T47D (cell line): ENCODE results near the gene UGT1A1.

Experiments used
- DNase-seq, 2 experiments: peaks; one replicate each; pipeline versions ENCODE4 v3.0.0 to v3.0.0-alpha.2; 2011 to 2012; ENCODE audit warnings: low read depth in 1 of 2, low spot score in 1 of 2
- JUND ChIP-seq: IDR thresholded peaks from 2 replicates; pipeline ENCODE4 v1.6.1; 2012; ENCODE audit warnings: low read depth
- in situ Hi-C: cut with HindIII; loops from 2 replicates; pipeline ENCODE4 v1.10.0; 2016; ENCODE audit warnings: low sequenced_read_pairs, low pct_unique_long_range_greater_than_20kb

Gene UGT1A1

DNA sequence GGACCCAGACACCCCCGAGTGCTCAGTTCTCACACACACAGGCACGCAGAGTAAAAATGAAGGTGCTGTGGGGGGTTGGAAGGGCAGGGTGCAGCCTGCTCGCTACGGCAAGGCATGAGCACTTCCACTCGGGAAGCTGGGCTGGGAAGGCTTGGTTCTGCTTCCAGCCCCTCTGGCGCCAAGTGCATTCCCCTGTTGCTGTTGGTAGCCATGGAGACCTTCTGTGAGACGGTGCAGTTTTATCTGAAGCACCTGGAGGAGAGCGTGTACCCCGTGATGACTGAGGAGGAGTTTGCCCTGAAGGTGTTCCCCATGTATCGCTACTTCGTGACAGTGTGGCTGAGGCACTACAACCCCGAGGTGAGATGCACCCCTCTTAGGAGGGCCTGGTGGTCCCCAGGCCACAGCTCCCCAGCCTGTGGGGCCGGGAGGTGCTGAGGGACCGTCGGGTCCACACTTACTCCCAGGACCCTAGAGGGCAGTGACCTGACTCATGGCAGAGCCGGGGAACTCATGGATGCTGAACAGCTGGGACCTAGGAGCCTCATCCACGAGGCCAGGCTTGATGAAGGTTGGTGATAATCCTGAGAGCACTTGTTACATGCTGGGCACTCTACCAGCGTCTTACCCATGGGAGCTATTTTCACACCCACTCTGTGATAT is 33.5 kb downstream of the UGT1A1 start:
- DNase-seq: no peak
- in situ Hi-C loops: no loop called here
- no peak for TF ChIP-seq JUND

DNA sequence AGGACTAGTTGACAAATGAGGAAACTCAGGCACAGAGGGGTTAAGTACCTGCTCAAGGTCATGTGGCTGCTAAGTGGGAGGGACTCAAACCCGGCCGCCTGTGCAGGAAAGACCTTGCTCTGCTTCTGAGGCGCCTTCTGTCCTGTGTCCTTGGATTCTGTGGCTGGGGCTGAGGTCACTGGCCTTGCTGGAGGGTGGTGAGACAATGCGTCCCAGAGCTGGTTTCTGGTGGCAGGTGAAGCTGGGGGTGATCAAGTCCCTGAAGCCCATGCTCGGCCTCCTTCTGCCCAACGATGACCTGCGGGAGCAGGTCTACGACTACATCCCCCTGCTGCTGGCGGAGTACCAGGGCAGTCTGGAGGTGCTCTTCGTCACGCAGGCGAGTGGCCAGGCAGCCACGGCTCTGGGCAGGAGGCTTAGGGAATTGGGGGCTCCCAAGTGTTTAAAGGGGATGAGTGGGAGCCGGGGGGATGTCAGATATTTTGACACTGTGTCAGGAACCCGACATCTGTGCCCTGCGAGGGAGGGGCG is 34.1 kb downstream of the UGT1A1 start:
- DNase-seq: no peak
- in situ Hi-C loops: no loop called here

DNA sequence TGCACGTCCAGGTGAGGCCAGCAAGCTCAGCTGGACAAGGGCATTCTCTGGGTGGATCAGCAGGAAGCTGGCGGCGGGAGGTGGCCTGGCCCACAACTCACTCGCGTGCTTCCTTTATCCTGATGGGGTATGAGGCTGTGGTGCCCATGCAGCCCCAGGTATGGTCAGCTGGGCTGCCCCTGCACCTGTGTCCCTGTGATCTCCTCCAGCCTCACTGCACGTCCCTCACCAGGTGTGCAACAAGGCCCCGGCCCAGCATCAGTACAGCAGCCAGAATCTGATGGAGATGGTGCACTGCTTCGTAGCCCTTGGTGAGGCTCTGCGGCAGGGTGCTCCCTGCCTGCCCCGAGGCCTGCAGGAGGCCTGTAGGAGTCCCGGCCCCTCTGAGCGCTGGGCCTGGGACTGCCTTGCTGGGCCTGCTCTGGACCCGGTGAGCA is 35.7 kb downstream of the UGT1A1 start:
- TF ChIP-seq JUND: no peak
- in situ Hi-C loops: no loop called here

More for the DNA sequence above, 34.1 kb downstream of the UGT1A1 start:
- TF ChIP-seq JUND: no peak

DNA sequence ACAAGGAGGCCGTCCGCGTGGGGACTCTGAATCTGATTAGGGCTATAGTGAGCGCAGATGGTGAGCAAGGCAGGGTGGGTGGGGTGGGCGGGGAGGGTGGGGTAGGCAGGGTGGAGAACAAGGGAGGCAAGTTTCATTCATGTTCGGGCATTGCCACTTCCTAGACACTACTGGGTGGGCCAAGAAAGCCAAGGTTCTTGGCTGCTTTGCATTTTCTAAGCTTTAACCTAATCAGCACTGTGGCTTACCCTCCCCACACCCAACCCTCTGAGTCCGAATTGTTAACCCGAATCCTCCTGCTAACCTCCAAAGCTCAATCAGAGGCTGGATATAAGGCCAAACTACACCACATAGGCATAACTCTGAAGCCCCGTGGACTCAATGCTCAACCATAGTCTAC is 36.2 kb downstream of the UGT1A1 start:
- no peak for DNase-seq
- TF ChIP-seq JUND: no peak
- in situ Hi-C loops: no loop called here

More for the DNA sequence above, 35.7 kb downstream of the UGT1A1 start:
- DNase-seq: no peak

DNA sequence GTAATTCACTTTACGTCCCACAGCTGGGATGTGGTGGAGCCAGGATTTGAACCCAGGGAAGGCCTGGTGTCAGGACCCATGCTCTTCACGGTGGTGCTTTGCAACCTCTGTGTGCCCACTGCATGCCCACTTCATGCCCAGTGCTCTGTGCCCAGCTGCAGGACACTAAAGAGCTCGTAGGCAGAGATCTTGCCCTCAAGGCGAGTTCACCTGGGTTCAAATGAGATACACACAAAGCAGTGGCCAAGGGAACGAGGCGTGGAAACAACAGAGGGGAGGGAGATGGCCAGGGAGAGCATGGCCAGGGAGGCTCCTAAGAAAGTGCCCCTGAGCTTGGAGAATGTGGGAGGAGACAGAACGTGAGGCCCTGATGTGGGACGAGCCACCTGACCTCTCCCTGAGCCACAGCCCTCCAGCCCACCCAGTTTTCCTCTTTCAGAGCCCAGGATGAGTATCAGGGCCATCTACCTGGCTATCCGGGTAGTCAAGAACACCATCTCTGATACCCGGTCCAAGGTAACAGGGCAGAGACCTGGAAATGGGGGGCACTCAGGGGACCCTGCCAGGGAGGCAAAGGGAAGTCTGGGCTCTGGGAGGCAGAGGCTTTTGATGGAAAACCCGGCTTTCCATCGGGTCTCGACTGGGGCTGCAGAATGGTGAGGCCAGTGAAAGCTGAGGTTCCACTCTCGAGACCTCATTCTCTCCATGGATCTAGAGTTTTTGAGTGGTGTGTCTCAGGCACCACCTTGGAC is 38.4 kb downstream of the UGT1A1 start:
- in situ Hi-C loops: no loop called here
- TF ChIP-seq JUND: no peak

DNA sequence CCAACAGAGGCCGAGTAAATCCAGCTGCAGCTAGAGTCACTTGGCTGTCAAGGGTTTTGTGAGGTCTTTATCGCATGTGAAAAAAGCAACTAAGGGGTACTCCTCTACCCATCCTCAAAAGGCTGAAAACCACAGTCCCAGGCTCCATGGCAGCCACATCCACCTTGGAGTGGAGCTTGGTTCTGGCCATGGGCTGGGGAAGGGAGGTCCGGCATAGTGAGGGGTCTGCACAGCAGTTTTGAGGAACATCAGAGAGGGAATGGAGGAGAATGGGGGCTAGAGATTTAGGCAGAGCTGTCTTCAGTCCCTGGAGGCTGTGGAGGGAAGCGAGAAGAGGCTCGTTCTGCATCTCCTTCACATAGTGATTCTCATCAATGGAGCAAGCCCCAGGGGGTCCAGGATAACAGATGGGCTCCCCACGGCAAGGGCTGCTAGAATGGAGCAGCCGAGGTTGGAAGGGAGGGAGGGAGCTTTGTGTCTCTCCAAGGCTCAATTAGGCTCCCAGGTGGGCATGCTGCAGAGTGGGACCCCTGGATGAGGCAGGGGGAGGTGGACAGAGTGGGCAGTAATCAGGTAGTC is 39.1 kb downstream of the UGT1A1 start:
- no peak for DNase-seq
- TF ChIP-seq JUND: no peak

More for the DNA sequence above, 38.4 kb downstream of the UGT1A1 start:
- DNase-seq: no peak

DNA sequence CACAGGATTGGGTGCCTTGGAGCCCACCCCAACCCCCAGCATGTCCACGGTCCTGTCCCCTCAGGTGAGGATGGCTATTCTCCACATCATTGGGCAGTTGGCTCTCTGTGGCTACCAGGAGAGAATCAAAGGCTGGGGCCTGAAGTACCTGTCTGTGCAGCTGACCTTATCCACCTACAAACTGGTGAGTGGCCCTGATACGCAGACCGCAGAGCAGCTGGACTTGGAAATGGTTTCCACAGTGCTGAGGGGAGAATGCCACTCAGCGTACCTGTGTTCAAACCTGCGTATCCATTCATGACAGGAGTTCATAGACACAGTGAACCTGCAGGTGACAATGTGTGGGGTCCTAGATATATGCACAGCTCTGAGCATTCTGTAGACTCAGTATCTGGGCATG is 39.6 kb downstream of the UGT1A1 start:
- TF ChIP-seq JUND: no peak
- in situ Hi-C loops: no loop called here
- DNase-seq: no peak

More for the DNA sequence above, 39.1 kb downstream of the UGT1A1 start:
- in situ Hi-C loops: no loop called here

DNA sequence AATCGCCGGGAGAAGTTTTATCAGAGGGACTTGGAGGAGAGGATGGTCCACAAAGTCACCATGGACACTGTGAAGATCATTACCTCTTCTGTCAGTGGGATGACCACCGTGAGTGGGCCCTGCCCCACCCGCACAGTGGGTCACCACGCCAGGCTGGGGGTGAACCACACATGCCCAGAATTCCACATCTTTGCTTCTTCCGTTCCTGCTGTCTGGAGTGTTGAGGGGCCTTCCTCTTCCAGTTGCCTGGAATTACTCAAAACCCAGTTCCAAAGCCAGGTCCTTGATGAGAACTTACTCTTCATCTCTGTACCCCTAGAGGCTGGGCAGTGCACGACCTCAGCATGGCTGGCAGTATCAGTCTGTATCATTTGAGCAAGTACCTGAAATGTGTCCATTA is 40.1 kb downstream of the UGT1A1 start:
- DNase-seq: no peak
- TF ChIP-seq JUND: no peak
- in situ Hi-C loops: no loop called here

DNA sequence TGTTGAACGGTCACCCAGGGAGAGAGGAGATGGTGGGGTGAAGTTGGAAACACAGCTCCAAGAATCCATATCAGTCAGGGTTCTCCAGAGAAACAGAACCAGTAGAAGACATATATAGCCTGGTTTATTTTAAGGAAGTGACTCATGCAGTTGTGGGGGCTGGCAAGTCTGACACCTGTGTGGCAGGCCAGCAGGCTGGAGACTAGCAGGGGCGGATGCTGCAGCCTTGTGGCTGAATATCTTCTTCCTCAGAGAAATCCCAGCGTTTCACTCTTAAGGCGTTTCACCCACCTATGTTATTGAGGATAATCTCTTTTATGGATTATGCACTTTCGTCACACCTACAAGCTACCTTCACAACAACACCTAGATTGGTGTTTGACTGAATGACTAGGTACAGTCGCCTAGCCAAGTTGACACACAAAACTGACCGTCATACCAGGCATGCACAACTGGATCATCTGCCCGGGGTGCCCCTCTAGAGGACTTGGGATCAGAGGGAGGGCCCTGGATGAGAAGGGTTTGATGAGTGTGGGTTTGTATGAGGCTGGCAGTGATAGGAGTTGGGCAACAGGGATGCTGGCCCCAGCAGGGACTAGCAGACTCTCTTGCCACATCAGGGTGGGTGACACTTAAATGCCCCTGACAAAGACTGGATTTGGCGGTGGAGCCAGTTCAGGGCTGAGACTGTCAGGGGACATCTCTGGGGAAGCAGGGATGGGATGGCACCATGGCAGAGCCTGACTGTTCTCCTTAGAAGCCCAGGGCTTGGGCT is 41.5 kb downstream of the UGT1A1 start:
- no peak for DNase-seq
- no peak for TF ChIP-seq JUND
- in situ Hi-C loops: no loop called here

DNA sequence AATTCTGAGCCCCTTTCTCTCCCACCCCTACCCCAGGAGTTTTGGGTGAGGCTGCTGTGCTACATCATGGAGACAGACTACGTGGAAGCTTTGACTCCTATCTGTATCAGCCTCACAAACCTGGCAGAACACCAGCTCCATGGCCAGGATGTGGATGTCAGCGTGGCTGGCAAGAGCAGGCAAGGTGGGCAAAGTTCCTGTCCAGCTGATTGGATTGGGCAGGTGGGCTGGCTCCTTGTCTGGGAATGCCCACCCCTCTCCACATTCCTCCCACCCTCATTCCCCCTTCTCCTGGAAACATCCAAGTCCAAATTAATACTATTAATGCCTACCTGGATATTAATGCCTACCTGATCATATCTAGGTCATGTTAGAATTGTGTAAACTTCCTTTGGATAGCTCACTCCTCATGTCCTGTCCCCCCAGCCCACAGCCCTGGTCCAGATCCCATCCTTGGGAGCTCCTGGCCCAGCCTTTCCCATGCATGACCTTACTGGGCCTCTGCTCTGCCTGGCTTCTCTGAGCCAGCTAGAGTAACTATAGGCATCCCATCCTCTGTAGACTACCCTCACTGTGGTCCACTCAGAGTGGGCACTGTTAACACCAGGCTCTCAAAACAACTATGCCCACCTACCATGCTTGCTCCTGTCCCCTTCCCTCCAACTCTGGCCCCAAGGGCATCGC is 42.2 kb downstream of the UGT1A1 start:
- in situ Hi-C loops: no loop called here

DNA sequence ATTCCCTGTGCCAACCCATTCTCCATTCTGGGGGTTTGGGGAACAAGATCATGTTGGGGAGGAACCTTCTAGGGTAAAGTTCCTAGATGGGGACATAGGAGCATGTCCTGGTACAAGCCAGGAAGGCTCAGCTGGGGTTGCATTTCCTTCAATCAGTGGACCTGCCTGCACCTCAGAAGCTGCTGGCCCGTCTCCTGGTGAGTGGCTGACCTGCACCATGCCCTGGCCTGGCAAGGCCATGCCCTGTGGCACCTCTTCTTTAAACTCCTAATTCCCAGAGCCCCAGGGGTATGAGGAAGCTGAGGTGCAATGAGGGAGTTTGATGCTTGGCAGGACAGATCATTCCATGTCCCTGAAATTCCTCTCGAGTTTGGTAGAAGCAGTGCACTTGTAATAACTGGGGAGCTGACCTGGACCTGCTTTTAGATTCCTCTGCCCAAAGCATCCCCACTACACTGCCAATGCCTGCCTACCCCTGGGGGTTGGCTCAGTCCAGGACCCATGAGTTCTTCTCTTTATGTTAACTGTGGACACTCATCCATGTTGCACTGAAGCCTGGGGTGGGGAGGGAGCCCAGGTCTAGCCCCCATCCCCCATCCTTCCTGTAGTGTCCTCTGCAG is 43.3 kb downstream of the UGT1A1 start:
- DNase-seq: no peak
- in situ Hi-C loops: no loop called here
- no peak for TF ChIP-seq JUND

More for the DNA sequence above, 42.2 kb downstream of the UGT1A1 start:
- no peak for DNase-seq
- no peak for TF ChIP-seq JUND
